Stimulated activated CD4-positive, alpha-beta T cell treated with anti-CD3 and anti-CD28 coated beads, TNF-alpha, amount 100 ng/mL, for 48 hours (primary cell): Measurements from ENCODE around the gene PMPCA.
"Not testable (repeated sequence)": the region's sequence is repeated elsewhere in the genome, so short reads cannot be mapped to it uniquely, and the experiment has no call there.

Experiments
- DNase-seq, 3 donors: peaks; one replicate each; pipeline ENCODE4 v3.0.0-alpha.2; 2020; ENCODE audit warnings: low read depth in 3 of 3

Gene PMPCA

GRCh38 chr9:136394312-136395019 is 16.0 kb upstream of the PMPCA start:
- DNase-seq = no peak

GRCh38 chr9:136395020-136395340 is 15.5 kb upstream of the PMPCA start:
- no peak for DNase-seq

GRCh38 chr9:136395345-136396218 is 14.9 kb upstream of the PMPCA start:
- DNase-seq = no peak

- no peak for DNase-seq
These were observed 14.3 kb upstream of the PMPCA start for GRCh38 chr9:136396219-136396515.

- no peak for DNase-seq
These were observed 12.8 kb upstream of the PMPCA start for GRCh38 chr9:136397643-136398042.

- DNase-seq = no peak
These were observed 12.2 kb upstream of the PMPCA start for GRCh38 chr9:136398286-136398685.

GRCh38 chr9:136399176-136400037 is 11.1 kb upstream of the PMPCA start:
- no peak for DNase-seq

- peak; percentile 75 to 80 (median 75) for DNase-seq
These were observed 10.2 kb upstream of the PMPCA start, which contains the start of gene SNAPC4 for GRCh38 chr9:136400038-136400834. Gene SNAPC4, minus strand, starts transcription at chr9:136400170. Its CDS starts 1,742 bp downstream, at chr9:136398428.

- DNase-seq = no peak
These were observed 9.1 kb upstream of the PMPCA start for GRCh38 chr9:136401173-136401922.

- no peak for DNase-seq
These were observed 8.4 kb upstream of the PMPCA start for GRCh38 chr9:136402067-136402466.

- peak in 2 of 3 donors; percentile 56 to 72 for DNase-seq
These were observed 6.9 kb upstream of the PMPCA start for GRCh38 chr9:136403538-136403914.

- DNase-seq = peak in 1 of 3 donors; percentile 26
These were observed 6.3 kb upstream of the PMPCA start for GRCh38 chr9:136403915-136404800.

- DNase-seq = no peak
These were observed 5.7 kb upstream of the PMPCA start for GRCh38 chr9:136404801-136405136.

- no peak for DNase-seq
These were observed 5.0 kb upstream of the PMPCA start for GRCh38 chr9:136405481-136405880.

- not testable (repeated sequence) for DNase-seq
These were observed 4.6 kb upstream of the PMPCA start for GRCh38 chr9:136405904-136406303.

- DNase-seq = not testable (repeated sequence)
These were observed 3.4 kb upstream of the PMPCA start for GRCh38 chr9:136407061-136407460.

- DNase-seq = no peak
These were observed 2.5 kb upstream of the PMPCA start for GRCh38 chr9:136407911-136408310.

- DNase-seq = no peak
These were observed 652 bp upstream of the PMPCA start for GRCh38 chr9:136409557-136410455.

- no peak for DNase-seq
These were observed 920 bp downstream of the PMPCA start for GRCh38 chr9:136411378-136411777.
